ENCODE data around the gene BMPR1A.

- TF ChIP-seq, protein P1, sequence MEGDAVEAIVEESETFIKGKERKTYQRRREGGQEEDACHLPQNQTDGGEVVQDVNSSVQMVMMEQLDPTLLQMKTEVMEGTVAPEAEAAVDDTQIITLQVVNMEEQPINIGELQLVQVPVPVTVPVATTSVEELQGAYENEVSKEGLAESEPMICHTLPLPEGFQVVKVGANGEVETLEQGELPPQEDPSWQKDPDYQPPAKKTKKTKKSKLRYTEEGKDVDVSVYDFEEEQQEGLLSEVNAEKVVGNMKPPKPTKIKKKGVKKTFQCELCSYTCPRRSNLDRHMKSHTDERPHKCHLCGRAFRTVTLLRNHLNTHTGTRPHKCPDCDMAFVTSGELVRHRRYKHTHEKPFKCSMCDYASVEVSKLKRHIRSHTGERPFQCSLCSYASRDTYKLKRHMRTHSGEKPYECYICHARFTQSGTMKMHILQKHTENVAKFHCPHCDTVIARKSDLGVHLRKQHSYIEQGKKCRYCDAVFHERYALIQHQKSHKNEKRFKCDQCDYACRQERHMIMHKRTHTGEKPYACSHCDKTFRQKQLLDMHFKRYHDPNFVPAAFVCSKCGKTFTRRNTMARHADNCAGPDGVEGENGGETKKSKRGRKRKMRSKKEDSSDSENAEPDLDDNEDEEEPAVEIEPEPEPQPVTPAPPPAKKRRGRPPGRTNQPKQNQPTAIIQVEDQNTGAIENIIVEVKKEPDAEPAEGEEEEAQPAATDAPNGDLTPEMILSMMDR (IDR thresholded peaks at IDR 0.05) = no peak
- no peak for TF ChIP-seq POLR2A (IDR thresholded peaks at IDR 0.05)
These were observed 29.9 kb downstream of the BMPR1A start for GRCh38 chr10:86786368-86786767.
